Measurements from ENCODE around the gene DCP2.

DNA sequence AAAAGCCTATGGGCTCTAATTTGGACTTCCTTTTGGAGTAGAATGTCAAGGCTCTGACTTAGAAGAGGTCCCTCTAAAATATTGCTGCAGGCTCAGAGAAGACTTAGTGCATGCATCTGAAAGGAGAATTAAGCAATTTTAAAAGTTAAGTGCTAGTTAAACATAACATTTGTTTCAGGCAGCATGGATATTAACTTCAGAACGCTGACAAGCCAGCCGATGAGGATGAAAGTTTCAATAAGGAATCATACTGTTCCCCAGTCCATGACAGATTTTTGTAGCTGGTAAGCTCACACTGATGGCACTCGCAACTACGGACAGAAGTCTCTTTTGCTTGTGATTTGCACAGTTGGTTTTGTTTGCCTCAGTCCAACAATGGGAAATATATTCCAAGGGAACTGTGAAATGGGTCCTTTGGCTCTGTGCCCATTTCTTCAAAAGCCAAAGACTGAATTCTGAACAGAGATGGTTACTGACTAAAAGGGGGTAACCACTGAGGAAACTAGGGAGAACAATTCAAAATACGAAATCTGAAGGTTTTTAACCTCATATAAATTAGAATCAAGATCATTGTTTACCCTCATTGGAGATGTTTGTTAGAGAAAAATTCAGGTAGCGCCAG is 47.6 kb downstream of the DCP2 start:
- no peak for TF ChIP-seq CTCF (IDR thresholded peaks at IDR 0.05)
- TF ChIP-seq ZFX (IDR thresholded peaks at IDR 0.05; ENCODE audit: borderline replicate concordance): no peak

Data from 22Rv1 (cell line).